K562 (cell line): ENCODE measurements around the gene SAP25. TPM values are rescaled to one million over a fixed set of nuclear protein-coding genes. Genes with fewer than 3 reads are reported as not detected.

Experiments used
- CBFA2T3 ChIP-seq: fragments of 450-650 bp; IDR thresholded peaks from 2 replicates; pipeline ENCODE4 v1.6.1; 2017
- CHD1 ChIP-seq: fragments of 200-600 bp; sonication (generic); IDR thresholded peaks from one replicate; pipeline ENCODE4 v1.6.1; 2012; ENCODE audit warnings: mild to moderate bottlenecking, moderate library complexity, low read length, inconsistent platforms
- E2F6 ChIP-seq, 2 experiments: IDR thresholded peaks; 2 replicates each; pipeline ENCODE4 v1.6.1; 2011; ENCODE audit warnings: borderline replicate concordance in 1 of 2, control low read depth in 1 of 2, low read depth in 1 of 2, low read length in 1 of 2, mild to moderate bottlenecking in 1 of 2, mixed read lengths in 1 of 2, moderate library complexity in 1 of 2; ENCODE audit not compliant: insufficient read depth in 1 of 2, insufficient read length in 1 of 2, poor library complexity in 1 of 2, severe bottlenecking in 1 of 2; ENCODE audit errors: extremely low read depth in 1 of 2
- MAZ ChIP-seq, 2 experiments: fragments of 450-650 bp in 1 of 2; sonication (generic) in 1 of 2; formaldehyde crosslinking; IDR thresholded peaks in 1 of 2; conservative IDR thresholded peaks in 1 of 2; 2 replicates each; pipeline versions ENCODE4 v1.4.0 to v1.5.0; 2020; ENCODE audit warnings: mild to moderate bottlenecking in 1 of 2, missing genetic modification reagents in 1 of 2
- NEUROD1 ChIP-seq: fragments of 150-350 bp; IDR thresholded peaks from 2 replicates; pipeline ENCODE4 v1.6.1; 2014; ENCODE audit warnings: borderline replicate concordance, low read length, low read depth; ENCODE audit not compliant: partially characterized antibody
- NFIC ChIP-seq: fragments of 450-650 bp; IDR thresholded peaks from 2 replicates; pipeline ENCODE4 v1.6.1; 2017; ENCODE audit warnings: mild to moderate bottlenecking, inconsistent platforms
- POLR2A ChIP-seq: fragments of 450-650 bp; conservative IDR thresholded peaks from 2 replicates; pipeline ENCODE4 v1.6.1; 2016
- PREB ChIP-seq: sonication (generic); formaldehyde crosslinking; IDR thresholded peaks from 2 replicates; pipeline ENCODE4 v1.8.1; 2023; ENCODE audit warnings: mild to moderate bottlenecking, missing genetic modification reagents
- RAD21 ChIP-seq, 2 experiments: fragments of 250-450 bp in 1 of 2; fragments of 450-650 bp in 1 of 2; sonication (Bioruptor Pico) in 1 of 2; formaldehyde crosslinking in 1 of 2; IDR thresholded peaks in 1 of 2; conservative IDR thresholded peaks in 1 of 2; 2 replicates each; pipeline versions ENCODE4 v1.4.0 to v1.8.0; 2020 to 2022; ENCODE audit warnings: mild to moderate bottlenecking in 2 of 2, moderate library complexity in 1 of 2
- RAD51 ChIP-seq: fragments of 450-650 bp; IDR thresholded peaks from 2 replicates; pipeline ENCODE4 v1.7.1; 2016; ENCODE audit warnings: low read depth, mild to moderate bottlenecking, borderline replicate concordance
- TFAP4 ChIP-seq: sonication (generic); formaldehyde crosslinking; IDR thresholded peaks from 2 replicates; pipeline ENCODE4 v1.8.0; 2022; ENCODE audit warnings: missing genetic modification reagents, mild to moderate bottlenecking, moderate library complexity, borderline replicate concordance
- VEZF1 ChIP-seq: fragments of 200-800 bp; sonication (Bioruptor generic); IDR thresholded peaks from 2 replicates; pipeline ENCODE4 v1.6.1; 2017; ENCODE audit warnings: missing genetic modification characterization, missing compliant biosample characterization
- ZNF12 ChIP-seq: sonication (generic); formaldehyde crosslinking; IDR thresholded peaks from 2 replicates; pipeline ENCODE4 v1.4.0; 2020; ENCODE audit warnings: mild to moderate bottlenecking, missing genetic modification reagents
- polyA plus RNA-seq, 8 experiments: library from polyadenylated mRNA; depleted of rRNA in 4 of 8; stranded (reverse) in 5 of 8; unstranded in 3 of 8; fragments of >200 nt; fragmentation: Nextera tagmentation in 2 of 8; fragmentation: Illumina TruSeq in 1 of 8; extraction: Ambion mirVana in 2 of 8; extraction: Trizol in 1 of 8; gene quantifications; 2 replicates each; pipeline versions ENCODE4 v1.2.1 to v1.2.3, GENCODE V29; 2011 to 2014; ENCODE audit warnings: inconsistent platforms in 1 of 8, missing spikeins in 1 of 8
- total RNA-seq, 7 experiments: library from RNA; depleted of rRNA in 6 of 7; stranded (reverse); fragments of >200 nt in 6 of 7; fragmentation: Illumina TruSeq in 2 of 7; extraction: Trizol in 2 of 7; gene quantifications; 2 replicates each; pipeline versions ENCODE4 v1.2.1 to v1.2.3, GENCODE V29; 2011 to 2021; ENCODE audit warnings: low replicate concordance in 1 of 7
- TF ChIP-seq, protein P1 (sequence below): fragments of 200-800 bp; sonication (Bioruptor generic); IDR thresholded peaks from 2 replicates; pipeline ENCODE4 v1.6.1; 2017; ENCODE audit warnings: missing genetic modification characterization, missing compliant biosample characterization

Gene SAP25
- total and polyA plus RNA-seq, 9 of the 15 experiments (the other 6 are each of a cell fraction or from before 2014, with no cell fraction given) = 0.13 to 5.3 (median 0.78) TPM; not detected in 1

DNA sequence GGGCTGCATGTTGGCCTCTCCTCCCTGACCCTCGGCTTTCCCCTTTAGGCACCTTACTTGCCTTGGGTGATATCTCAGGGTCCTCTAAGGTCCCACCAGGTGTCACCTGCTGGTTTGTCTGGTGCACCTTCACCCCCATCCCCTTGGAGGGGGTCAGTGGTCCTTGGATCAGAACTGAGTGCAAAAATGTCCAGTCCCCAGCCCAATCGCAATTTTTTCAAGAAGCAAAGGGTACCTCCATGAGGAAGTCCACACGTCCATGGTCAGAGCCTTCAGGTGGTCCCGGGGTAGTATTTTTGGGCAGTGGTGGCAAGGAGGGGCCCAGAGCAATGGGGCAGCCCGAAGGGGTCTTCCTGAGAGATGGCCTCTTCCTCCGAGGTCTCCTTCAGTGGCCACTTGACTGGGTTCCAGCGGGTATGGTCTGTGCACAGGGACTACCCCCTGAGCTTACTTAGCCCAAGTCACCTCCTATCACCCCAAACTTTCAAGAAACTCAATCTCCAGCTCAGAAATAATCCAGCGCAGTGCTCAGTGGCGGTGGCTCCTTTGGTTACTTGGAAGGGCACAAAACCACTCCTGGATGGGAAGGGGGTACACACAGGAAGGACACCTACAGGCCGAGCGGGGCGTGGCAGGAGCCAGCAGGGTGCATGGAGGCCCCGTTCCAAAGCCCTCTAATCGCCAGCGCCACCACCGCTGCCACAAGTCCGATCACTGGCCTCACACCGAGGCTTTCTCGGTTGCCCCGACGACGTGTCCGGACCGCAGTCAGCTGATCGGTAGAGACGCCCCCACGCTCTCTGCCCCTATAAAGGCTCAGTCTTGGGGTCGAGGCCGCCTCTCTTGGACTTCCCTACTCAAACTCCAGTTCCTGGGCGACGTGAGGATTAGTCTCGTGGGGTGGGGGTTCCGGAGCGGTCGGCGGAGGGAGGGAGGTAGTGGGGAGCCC, 4.5 kb downstream of the SAP25 start (continued):
- TF ChIP-seq MAZ (CRISPR knock-in tag; conservative IDR thresholded peaks at IDR 0.05 in 1 of 2, IDR thresholded peaks at IDR 0.05 in 1 of 2) (peak in 1 of 2 experiments; percentile 49; a peak in 1 of 4 replicates), PREB (CRISPR knock-in tag) (no peak), E2F6 (IDR thresholded peaks at IDR 0.05; ENCODE audit: borderline replicate concordance in 1 of 2, extremely low read depth in 1 of 2, insufficient read depth in 1 of 2, insufficient read length in 1 of 2, low read depth in 1 of 2, low read length in 1 of 2, poor library complexity in 1 of 2, severe bottlenecking in 1 of 2) (peak in 1 of 2 experiments; percentile 25), NFIC (no peak), CBFA2T3 (no peak), RAD51 (peak; percentile 12; the same call in 1 of the 2 replicates), NEUROD1 (no peak), TFAP4 (peak; percentile 96), RAD21 (CRISPR knock-in tag; conservative IDR thresholded peaks at IDR 0.05 in 1 of 2, IDR thresholded peaks at IDR 0.05 in 1 of 2) (peak; percentile 8 to 49; a peak in 2 of 4 replicates), VEZF1 (CRISPR knock-in tag) (no peak), POLR2A (peak; percentile 42; the same call in 1 of the 2 replicates), ZNF12 (no peak), CHD1 (no peak)
- TF ChIP-seq, protein P1, sequence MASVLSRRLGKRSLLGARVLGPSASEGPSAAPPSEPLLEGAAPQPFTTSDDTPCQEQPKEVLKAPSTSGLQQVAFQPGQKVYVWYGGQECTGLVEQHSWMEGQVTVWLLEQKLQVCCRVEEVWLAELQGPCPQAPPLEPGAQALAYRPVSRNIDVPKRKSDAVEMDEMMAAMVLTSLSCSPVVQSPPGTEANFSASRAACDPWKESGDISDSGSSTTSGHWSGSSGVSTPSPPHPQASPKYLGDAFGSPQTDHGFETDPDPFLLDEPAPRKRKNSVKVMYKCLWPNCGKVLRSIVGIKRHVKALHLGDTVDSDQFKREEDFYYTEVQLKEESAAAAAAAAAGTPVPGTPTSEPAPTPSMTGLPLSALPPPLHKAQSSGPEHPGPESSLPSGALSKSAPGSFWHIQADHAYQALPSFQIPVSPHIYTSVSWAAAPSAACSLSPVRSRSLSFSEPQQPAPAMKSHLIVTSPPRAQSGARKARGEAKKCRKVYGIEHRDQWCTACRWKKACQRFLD (CRISPR knock-in tag) = no peak
